GM13977 (cell line): ENCODE data around the gene PBX1.

ENCODE experiments used
- DNase-seq: peaks from one replicate; pipeline ENCODE4 v3.0.0; 2012; ENCODE audit warnings: low spot score
- in situ Hi-C: fragments of 300-500 bp; cut with MboI; formaldehyde crosslinking; loops from one replicate; pipeline ENCODE4 v1.12.0; 2022; ENCODE audit warnings: low sequenced_read_pairs, low pct_unique_long_range_greater_than_20kb, mixed read lengths, inconsistent platforms; ENCODE audit not compliant: unreplicated experiment
- TF ChIP-seq, protein P1 (sequence below): IDR thresholded peaks from 2 replicates; pipeline ENCODE4 v1.5.1; 2012; ENCODE audit warnings: mild to moderate bottlenecking, control low read depth; ENCODE audit not compliant: insufficient read depth; ENCODE audit errors: extremely low read depth, missing control alignments

Gene PBX1

DNA sequence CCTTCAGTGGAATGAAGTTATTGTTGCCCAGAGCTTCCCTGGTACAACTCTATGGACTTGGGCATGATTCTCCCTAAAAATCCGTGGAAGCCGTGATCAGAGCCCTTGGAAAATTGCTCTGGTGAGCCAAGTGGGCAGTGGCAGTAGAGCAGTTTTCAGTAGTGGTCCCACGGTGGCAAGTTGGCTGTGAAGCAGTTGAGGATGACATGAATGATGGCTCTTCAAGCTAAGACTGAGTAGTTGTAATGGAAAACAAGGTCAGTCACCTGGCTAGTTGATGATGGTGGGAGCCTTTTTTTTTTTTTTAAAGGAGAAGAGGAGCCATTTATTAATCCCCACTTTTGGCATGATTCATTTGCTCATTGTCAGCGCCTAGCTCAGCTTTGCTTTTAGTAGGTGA, 36.2 kb downstream of the PBX1 start:
- DNase-seq, result no peak
- TF ChIP-seq, protein P1, sequence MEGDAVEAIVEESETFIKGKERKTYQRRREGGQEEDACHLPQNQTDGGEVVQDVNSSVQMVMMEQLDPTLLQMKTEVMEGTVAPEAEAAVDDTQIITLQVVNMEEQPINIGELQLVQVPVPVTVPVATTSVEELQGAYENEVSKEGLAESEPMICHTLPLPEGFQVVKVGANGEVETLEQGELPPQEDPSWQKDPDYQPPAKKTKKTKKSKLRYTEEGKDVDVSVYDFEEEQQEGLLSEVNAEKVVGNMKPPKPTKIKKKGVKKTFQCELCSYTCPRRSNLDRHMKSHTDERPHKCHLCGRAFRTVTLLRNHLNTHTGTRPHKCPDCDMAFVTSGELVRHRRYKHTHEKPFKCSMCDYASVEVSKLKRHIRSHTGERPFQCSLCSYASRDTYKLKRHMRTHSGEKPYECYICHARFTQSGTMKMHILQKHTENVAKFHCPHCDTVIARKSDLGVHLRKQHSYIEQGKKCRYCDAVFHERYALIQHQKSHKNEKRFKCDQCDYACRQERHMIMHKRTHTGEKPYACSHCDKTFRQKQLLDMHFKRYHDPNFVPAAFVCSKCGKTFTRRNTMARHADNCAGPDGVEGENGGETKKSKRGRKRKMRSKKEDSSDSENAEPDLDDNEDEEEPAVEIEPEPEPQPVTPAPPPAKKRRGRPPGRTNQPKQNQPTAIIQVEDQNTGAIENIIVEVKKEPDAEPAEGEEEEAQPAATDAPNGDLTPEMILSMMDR, result no peak
- in situ Hi-C loops, result no loop called here

DNA sequence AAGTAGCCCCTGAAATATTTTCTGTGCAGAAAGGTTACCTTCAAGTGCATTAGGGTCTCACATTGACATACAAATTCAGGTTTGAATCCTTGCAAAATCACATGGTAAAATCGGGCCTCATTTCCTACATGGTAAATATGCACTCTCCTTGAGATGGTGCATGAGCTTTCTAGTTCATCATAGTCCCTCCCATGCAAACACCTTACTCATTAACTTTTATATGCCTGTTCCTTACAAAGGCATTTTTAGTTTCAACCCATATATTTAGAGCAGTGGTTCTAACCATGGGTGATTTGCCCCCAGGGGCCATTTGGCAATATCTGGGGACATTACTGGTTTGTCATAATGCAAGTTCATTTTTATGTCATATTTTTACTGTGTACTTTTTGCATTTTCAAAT, 37.2 kb downstream of the PBX1 start:
- TF ChIP-seq, protein P1, result no peak
- no peak for DNase-seq

DNA sequence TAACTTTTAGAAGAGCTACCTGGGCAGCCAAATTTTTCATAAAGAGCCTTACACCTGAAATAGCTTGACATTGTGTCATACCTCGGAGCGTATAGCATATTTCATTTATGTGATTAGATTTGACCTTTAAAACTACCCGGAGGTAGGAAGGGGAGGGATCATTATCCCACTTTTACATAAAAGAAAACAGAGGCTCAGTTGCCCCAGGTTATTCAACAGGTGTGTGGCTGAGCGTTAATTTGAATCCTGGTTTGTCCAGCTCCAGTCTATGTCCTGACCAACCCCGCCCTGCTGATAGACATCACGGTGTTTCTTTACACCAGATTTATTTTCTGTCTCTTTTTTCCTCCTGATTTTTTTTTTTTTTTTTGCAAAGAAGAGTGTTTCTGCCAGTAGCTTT, 39.7 kb downstream of the PBX1 start:
- in situ Hi-C loops, result no loop called here
- DNase-seq, result no peak
- TF ChIP-seq, protein P1, result no peak

More for the DNA sequence above, 37.2 kb downstream of the PBX1 start:
- in situ Hi-C loops, result no loop called here

DNA sequence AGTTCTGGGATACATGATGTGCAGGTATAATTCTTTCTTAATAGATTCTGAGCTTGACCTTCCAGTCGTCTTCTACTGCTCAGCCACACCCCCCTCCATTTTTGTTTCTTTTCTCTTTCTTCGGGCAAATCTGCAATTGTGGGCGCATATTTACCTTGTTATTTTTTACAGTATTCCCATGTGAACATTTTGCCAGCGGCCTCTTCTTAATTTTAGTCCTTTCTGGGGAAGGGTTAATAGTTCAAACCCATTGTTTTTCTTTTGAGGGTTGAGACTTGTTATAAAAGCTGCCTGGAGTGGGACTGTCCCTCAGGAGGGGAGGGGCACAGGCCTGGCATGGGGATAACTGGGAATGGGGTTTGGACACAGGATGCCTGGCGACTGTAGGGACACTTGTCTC, 40.3 kb downstream of the PBX1 start:
- TF ChIP-seq, protein P1, result no peak
- DNase-seq, result no peak
- in situ Hi-C loops, result no loop called here

DNA sequence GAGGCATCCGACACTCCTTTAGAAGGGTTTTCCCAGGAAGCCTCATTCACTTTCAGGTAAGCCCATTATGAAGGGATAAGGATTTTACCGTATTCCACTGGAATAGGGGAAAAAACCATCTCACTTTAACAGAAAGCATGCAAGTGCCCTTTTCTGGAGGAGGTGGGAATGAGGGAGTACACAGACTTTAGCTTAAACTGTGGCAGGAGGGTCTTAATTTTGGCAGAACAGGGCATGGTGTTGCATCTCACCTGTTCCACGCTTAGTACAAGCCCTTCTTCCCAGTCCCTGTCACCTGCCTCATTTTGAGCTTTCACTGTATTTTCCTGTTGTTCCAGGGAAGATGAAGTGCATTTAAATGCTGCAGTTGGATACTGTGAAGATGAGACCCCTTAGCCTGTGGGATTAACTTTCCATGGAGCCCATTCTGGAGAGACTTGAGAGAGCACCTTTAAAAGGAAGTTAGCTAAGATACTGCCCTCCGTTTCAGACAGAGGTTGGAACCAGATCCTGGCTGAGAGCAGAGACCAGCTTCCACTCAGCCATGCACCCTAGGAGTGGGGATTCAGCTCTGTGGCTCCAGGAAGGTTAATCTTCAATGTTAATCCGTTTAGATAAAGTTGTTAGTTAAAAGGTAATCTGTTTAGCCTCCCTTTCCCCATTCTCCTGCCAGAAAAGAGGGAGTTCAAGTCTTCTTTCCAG, 42.6 kb downstream of the PBX1 start:
- TF ChIP-seq, protein P1, result no peak
- in situ Hi-C loops, result no loop called here
- DNase-seq, result no peak

GRCh38 chr1:164602101-164602422, 43.1 kb downstream of the PBX1 start:
- in situ Hi-C loops, result no loop called here
- TF ChIP-seq, protein P1, result no peak
- DNase-seq, result no peak
